HL-60/S4 treated with retinoic acid at 250 ng/mL for 4 days and 3 days (cell line): ENCODE results near the gene PTH2.

ENCODE experiments used
- in situ Hi-C: fragments of 300-500 bp; cut with MboI; formaldehyde crosslinking; loops from 2 replicates; pipeline ENCODE4 v1.7.0; 2022; ENCODE audit warnings: low sequenced_read_pairs

Gene PTH2

GRCh38 chr19:49448432-49448786 lies 25.2 kb upstream of the PTH2 start:
- in situ Hi-C loops, result no loop called here

- in situ Hi-C loops, result no loop called here
These were observed 24.5 kb upstream of the PTH2 start for GRCh38 chr19:49447485-49448431.

- in situ Hi-C loops, result no loop called here
These were observed 22.8 kb upstream of the PTH2 start for GRCh38 chr19:49445997-49446396.

GRCh38 chr19:49444100-49444700 lies 21.0 kb upstream of the PTH2 start:
- in situ Hi-C loops, result loop anchor here (5.0 kb wide), 1 partner anchor 52 kb away; no protein-coding TSS in a partner anchor

- in situ Hi-C loops, result loop anchor here (5.0 kb wide), 1 partner anchor 51 kb away; no protein-coding TSS in a partner anchor
These were observed 20.3 kb upstream of the PTH2 start for GRCh38 chr19:49443366-49444099.

GRCh38 chr19:49442771-49443365 lies 19.6 kb upstream of the PTH2 start:
- in situ Hi-C loops, result loop anchor here (5.0 kb wide), 1 partner anchor 51 kb away; no protein-coding TSS in a partner anchor

- in situ Hi-C loops, result loop anchor here (5.0 kb wide), 1 partner anchor 50 kb away; no protein-coding TSS in a partner anchor
These were observed 19.1 kb upstream of the PTH2 start for GRCh38 chr19:49442354-49442753.

- in situ Hi-C loops, result loop anchor here (5.0 kb wide), 1 partner anchor 50 kb away; no protein-coding TSS in a partner anchor
These were observed 18.7 kb upstream of the PTH2 start for GRCh38 chr19:49441960-49442350.

GRCh38 chr19:49441210-49441959 lies 18.1 kb upstream of the PTH2 start, which contains the start of gene SLC17A7:
Gene SLC17A7 (minus strand): TSS chr19:49441527. CDS start chr19:49441379, 148 bp downstream.
- in situ Hi-C loops, result loop anchor here (5.0 kb wide), 1 partner anchor 49 kb away; no protein-coding TSS in a partner anchor

GRCh38 chr19:49440439-49441209 lies 17.4 kb upstream of the PTH2 start:
- in situ Hi-C loops, result loop anchor here (5.0 kb wide), 1 partner anchor 48 kb away; no protein-coding TSS in a partner anchor

GRCh38 chr19:49439836-49440235 lies 16.6 kb upstream of the PTH2 start:
- in situ Hi-C loops, result loop anchor here (5.0 kb wide), 1 partner anchor 48 kb away; no protein-coding TSS in a partner anchor

- in situ Hi-C loops, result no loop called here
These were observed 15.0 kb upstream of the PTH2 start for GRCh38 chr19:49438261-49438660.

- in situ Hi-C loops, result no loop called here
These were observed 14.0 kb upstream of the PTH2 start for GRCh38 chr19:49437231-49437630.

- in situ Hi-C loops, result no loop called here
These were observed 13.3 kb upstream of the PTH2 start for GRCh38 chr19:49436381-49437017.

- in situ Hi-C loops, result no loop called here
These were observed 12.4 kb upstream of the PTH2 start for GRCh38 chr19:49435670-49436069.

GRCh38 chr19:49434907-49435583 lies 11.8 kb upstream of the PTH2 start:
- in situ Hi-C loops, result no loop called here

GRCh38 chr19:49433240-49433901 lies 10.1 kb upstream of the PTH2 start:
- in situ Hi-C loops, result no loop called here
